Kidney epithelial cell (primary cell): Measurements from ENCODE around the gene TMEM179B. TPM values are rescaled to one million over a fixed set of nuclear protein-coding genes. Genes with fewer than 3 reads are reported as not detected.

Experiments used
- DNase-seq: peaks from one replicate; pipeline ENCODE4 v3.0.0-alpha.2; 2010; ENCODE audit warnings: low read depth
- H3K27me3 ChIP-seq: 2 replicates; pipeline ENCODE4 v1.6.0; 2011; ENCODE audit warnings: low read length; ENCODE audit not compliant: control insufficient read depth, insufficient read depth
- H3K36me3 ChIP-seq: 2 replicates; pipeline ENCODE4 v1.5.1; 2011; ENCODE audit warnings: low read length; ENCODE audit not compliant: control insufficient read depth, insufficient read depth
- H3K4me3 ChIP-seq: 2 replicates; pipeline ENCODE4 v1.5.1; 2011; ENCODE audit warnings: low read depth, mild to moderate bottlenecking, control low read depth, low read length
- CTCF ChIP-seq: IDR thresholded peaks from 2 replicates; pipeline ENCODE4 v1.5.1; 2011; ENCODE audit warnings: mild to moderate bottlenecking, moderate library complexity, low read length, control low read depth, inconsistent platforms; ENCODE audit not compliant: insufficient read depth, poor library complexity, severe bottlenecking
- total RNA-seq: library from RNA; depleted of rRNA; stranded (reverse); fragments of >200 nt; gene quantifications from 2 replicates; pipeline ENCODE4 v1.2.3, GENCODE V29; 2015

The TMEM179B gene
- total RNA-seq, 1 donor from 2014 or later: 66.7 TPM

GRCh38 chr11:62831520-62832335 is 44.5 kb downstream of the TMEM179B start, which contains the start of gene STX5:
STX5 (minus strand) TSS chr11:62832051; CDS start chr11:62831243, 808 bp downstream.
- Histone ChIP-seq H3K4me3 (peak within 1 kb of the TSS; percentile 81), H3K27me3 (no peaks in the 10 kb centered on the region), H3K36me3 (peaks cover 3% of the 10 kb centered on the region)
- no peak for TF ChIP-seq CTCF
- DNase-seq: peak; percentile 93

- Histone ChIP-seq H3K4me3 (peak within 1 kb of the TSS; percentile 81), H3K27me3 (no peaks in the 10 kb centered on the region), H3K36me3 (peaks cover 3% of the 10 kb centered on the region)
- no peak for DNase-seq
- TF ChIP-seq CTCF: no peak
Observed at GRCh38 chr11:62832336-62833234, 45.4 kb downstream of the TMEM179B start, which contains the start of gene TEX54. TEX54 (minus strand) TSS chr11:62832841.

- H3K36me3 ChIP-seq: peaks cover 2% of the 10 kb centered on the region
- DNase-seq: no peak
- H3K4me3 ChIP-seq: no peak overlapping the region
- no peak for TF ChIP-seq CTCF
- H3K27me3 ChIP-seq: no peaks in the 10 kb centered on the region
Observed at GRCh38 chr11:62835336-62835735, 48.1 kb downstream of the TMEM179B start.

GRCh38 chr11:62839050-62839945 is 52.1 kb downstream of the TMEM179B start, which contains the start of gene WDR74:
WDR74 (minus strand) TSS chr11:62839590; CDS start chr11:62839570, 20 bp downstream.
- no peak for TF ChIP-seq CTCF
- Histone ChIP-seq H3K27me3 (no peaks in the 10 kb centered on the region), H3K36me3 (peaks cover 2% of the 10 kb centered on the region), H3K4me3 (peak within 1 kb of the TSS; percentile 87)
- DNase-seq: peak; percentile 73

Other genes with a start within 250 kb of the TMEM179B start
- 224 and 226 TPM in 2 replicates for gene AHNAK, start 240.6 kb upstream of the TMEM179B start, total RNA-seq
- 2,411 and 2,583 TPM in 2 replicates for gene EEF1G, start 213.5 kb upstream of the TMEM179B start, total RNA-seq
- 15.0 and 15.2 TPM in 2 replicates for gene TUT1, start 195.9 kb upstream of the TMEM179B start, total RNA-seq
- gene MTA2, start 185.5 kb upstream of the TMEM179B start, total RNA-seq: 136 and 137 TPM in 2 replicates
- 20.9 and 21.1 TPM in 2 replicates for gene EML3, start 174.6 kb upstream of the TMEM179B start, total RNA-seq
- gene ROM1, start 174.1 kb upstream of the TMEM179B start, total RNA-seq: 0.55 and 1.4 TPM in 2 replicates
- 68.7 and 80.8 TPM in 2 replicates for gene B3GAT3, start 165.4 kb upstream of the TMEM179B start, total RNA-seq
- gene GANAB, start 140.8 kb upstream of the TMEM179B start, total RNA-seq: 271 and 300 TPM in 2 replicates
- 26.9 and 36.4 TPM in 2 replicates for gene INTS5, start 134.1 kb upstream of the TMEM179B start, total RNA-seq
- 64.8 and 76.5 TPM in 2 replicates for gene C11orf98, start 122.2 kb upstream of the TMEM179B start, total RNA-seq
- gene CSKMT, start 122.1 kb upstream of the TMEM179B start, total RNA-seq: 3.4 and 4.0 TPM in 2 replicates
- 8.0 and 8.1 TPM in 2 replicates for gene UQCC3, start 115.7 kb upstream of the TMEM179B start, total RNA-seq
- gene LBHD1, start 115.1 kb upstream of the TMEM179B start, total RNA-seq: 4.1 and 4.6 TPM in 2 replicates
- 289 and 321 TPM in 2 replicates for gene UBXN1, start 108.3 kb upstream of the TMEM179B start, total RNA-seq
- gene LRRN4CL, start 97.9 kb upstream of the TMEM179B start, total RNA-seq: 0.25 TPM in 1 of 2 replicates, not detected in the other
- 45.2 and 56.1 TPM in 2 replicates for gene BSCL2, start 80.0 kb upstream of the TMEM179B start, total RNA-seq
- gene GNG3, start 79.7 kb upstream of the TMEM179B start, total RNA-seq: not detected in 2 replicates
- gene HNRNPUL2, start 59.9 kb upstream of the TMEM179B start, total RNA-seq: 12.8 and 14.3 TPM in 2 replicates
- 37.5 and 38.6 TPM in 2 replicates for gene TTC9C, start 58.9 kb upstream of the TMEM179B start, total RNA-seq
- 17.3 and 18.8 TPM in 2 replicates for gene ZBTB3, start 33.2 kb upstream of the TMEM179B start, total RNA-seq
- 98.3 and 120 TPM in 2 replicates for gene POLR2G, start 25.8 kb upstream of the TMEM179B start, total RNA-seq
- gene TAF6L, start 16.0 kb upstream of the TMEM179B start, total RNA-seq: 19.4 and 29.1 TPM in 2 replicates
- gene TMEM223, start 4.6 kb downstream of the TMEM179B start, total RNA-seq: 32.8 and 41.3 TPM in 2 replicates
- 40.9 and 41.4 TPM in 2 replicates for gene NXF1, start 18.0 kb downstream of the TMEM179B start, total RNA-seq
- 30.2 and 34.3 TPM in 2 replicates for gene STX5, start 44.6 kb downstream of the TMEM179B start, total RNA-seq
- not detected in 2 replicates for gene TEX54, start 45.4 kb downstream of the TMEM179B start, total RNA-seq
- gene WDR74, start 52.2 kb downstream of the TMEM179B start, total RNA-seq: 90.2 and 92.8 TPM in 2 replicates
- gene SLC3A2, start 93.5 kb downstream of the TMEM179B start, total RNA-seq: 441 and 475 TPM in 2 replicates
- gene CHRM1, start 134.0 kb downstream of the TMEM179B start, total RNA-seq: not detected in 2 replicates
- gene SLC22A6, start 197.6 kb downstream of the TMEM179B start, total RNA-seq: not detected in 2 replicates
- gene SLC22A8, start 228.4 kb downstream of the TMEM179B start, total RNA-seq: not detected in 2 replicates